H9 (cell line): ENCODE data around the gene VTA1. TPM values are rescaled to one million over a fixed set of nuclear protein-coding genes. Genes with fewer than 3 reads are reported as not detected.
"Not testable (repeated sequence)": the region's sequence is repeated elsewhere in the genome, so short reads cannot be mapped to it uniquely, and the experiment has no call there.

Source experiments
- DNase-seq: peaks from one replicate; pipeline ENCODE4 v3.0.0-alpha.2; 2017
- H2AFZ ChIP-seq: one replicate; pipeline ENCODE4 v1.6.1; 2013; ENCODE audit warnings: mild to moderate bottlenecking, low read length, control low read depth, moderate library complexity
- H2AK5ac ChIP-seq: 2 replicates; pipeline ENCODE4 v1.6.1; 2013; ENCODE audit warnings: low read length, control low read depth, mixed read lengths; ENCODE audit not compliant: insufficient read length
- H2BK120ac ChIP-seq: one replicate; pipeline ENCODE4 v1.6.1; 2013; ENCODE audit warnings: low read depth, mild to moderate bottlenecking, low read length, control low read depth, inconsistent platforms; ENCODE audit not compliant: poor library complexity, severe bottlenecking
- H2BK12ac ChIP-seq: 2 replicates; pipeline ENCODE4 v1.6.1; 2013; ENCODE audit warnings: low read length, control low read depth, mixed read lengths, low read depth; ENCODE audit not compliant: insufficient read length
- H2BK15ac ChIP-seq: 2 replicates; pipeline ENCODE4 v1.6.1; 2013; ENCODE audit warnings: low read depth, low read length, control low read depth
- H2BK20ac ChIP-seq: one replicate; pipeline ENCODE4 v1.6.1; 2013; ENCODE audit warnings: low read depth, mild to moderate bottlenecking, low read length, control low read depth, inconsistent platforms; ENCODE audit not compliant: poor library complexity, severe bottlenecking
- H2BK5ac ChIP-seq: 2 replicates; pipeline ENCODE4 v1.6.1; 2013; ENCODE audit warnings: low read length, control low read depth, mixed read lengths; ENCODE audit not compliant: insufficient read length
- H3K14ac ChIP-seq: 2 replicates; pipeline ENCODE4 v1.6.1; 2013; ENCODE audit warnings: low read length, control low read depth; ENCODE audit not compliant: insufficient read depth
- H3K18ac ChIP-seq: 2 replicates; pipeline ENCODE4 v1.6.1; 2013; ENCODE audit warnings: low read depth, mild to moderate bottlenecking, mixed read lengths, low read length, control low read depth; ENCODE audit not compliant: insufficient read length
- H3K23ac ChIP-seq: 2 replicates; pipeline ENCODE4 v1.6.1; 2013; ENCODE audit warnings: low read length, control low read depth, mixed read lengths, low read depth; ENCODE audit not compliant: insufficient read length
- H3K23me2 ChIP-seq: 2 replicates; pipeline ENCODE4 v1.6.1; 2013; ENCODE audit warnings: low read depth, mild to moderate bottlenecking, mixed read lengths, low read length, control low read depth; ENCODE audit not compliant: insufficient read length, poor library complexity, severe bottlenecking
- H3K27ac ChIP-seq: 2 replicates; pipeline ENCODE4 v1.5.1; 2013; ENCODE audit warnings: low read length, control low read depth, mixed read lengths, low read depth; ENCODE audit not compliant: insufficient read length
- H3K27me3 ChIP-seq: 2 replicates; pipeline ENCODE4 v1.6.1; 2013; ENCODE audit warnings: low read length, control low read depth, inconsistent platforms; ENCODE audit not compliant: insufficient read depth
- H3K4ac ChIP-seq: 2 replicates; pipeline ENCODE4 v1.6.1; 2013; ENCODE audit warnings: low read depth, mild to moderate bottlenecking, control low read depth, inconsistent platforms, low read length, moderate library complexity
- H3K4me1 ChIP-seq: 2 replicates; pipeline ENCODE4 v1.6.1; 2013; ENCODE audit warnings: low read length, control low read depth, inconsistent platforms; ENCODE audit not compliant: insufficient read depth
- H3K4me2 ChIP-seq: 2 replicates; pipeline ENCODE4 v1.6.1; 2013; ENCODE audit warnings: low read length, control low read depth, mixed read lengths; ENCODE audit not compliant: insufficient read length, insufficient read depth
- H3K56ac ChIP-seq: 2 replicates; pipeline ENCODE4 v1.6.1; 2013; ENCODE audit warnings: low read depth, mild to moderate bottlenecking, mixed read lengths, low read length, control low read depth; ENCODE audit not compliant: insufficient read length
- H3K79me1 ChIP-seq: 2 replicates; pipeline ENCODE4 v1.6.1; 2013; ENCODE audit warnings: low read depth, mild to moderate bottlenecking, moderate library complexity, low read length, control low read depth, inconsistent platforms; ENCODE audit not compliant: insufficient read depth, poor library complexity, severe bottlenecking
- H3K79me2 ChIP-seq: 2 replicates; pipeline ENCODE4 v1.6.1; 2013; ENCODE audit warnings: low read length, control low read depth, inconsistent platforms; ENCODE audit not compliant: insufficient read depth
- H3K9ac ChIP-seq: 2 replicates; pipeline ENCODE4 v1.6.1; 2013; ENCODE audit warnings: low read length, control low read depth, mixed read lengths; ENCODE audit not compliant: insufficient read length; ENCODE audit errors: extremely low read depth
- H3K9me3 ChIP-seq: one replicate; pipeline ENCODE4 v1.6.1; 2013; ENCODE audit warnings: low read depth, low read length, inconsistent platforms; ENCODE audit not compliant: control insufficient read depth
- H3T11ph ChIP-seq: one replicate; pipeline ENCODE4 v1.6.1; 2013; ENCODE audit warnings: mild to moderate bottlenecking, low read length, control low read depth, inconsistent platforms
- H4K20me1 ChIP-seq: one replicate; pipeline ENCODE4 v1.6.1; 2013; ENCODE audit not compliant: control insufficient read depth, insufficient read length, insufficient read depth
- H4K5ac ChIP-seq: 2 replicates; pipeline ENCODE4 v1.6.1; 2013; ENCODE audit warnings: low read depth, mild to moderate bottlenecking, mixed read lengths, low read length, control low read depth; ENCODE audit not compliant: insufficient read length
- H4K8ac ChIP-seq: replicated peaks from 2 replicates; pipeline ENCODE4 v1.6.1; 2013; ENCODE audit warnings: low read length, control low read depth, mixed read lengths, low read depth; ENCODE audit not compliant: insufficient read length
- H4K91ac ChIP-seq: 2 replicates; pipeline ENCODE4 v1.6.1; 2013; ENCODE audit warnings: low read depth, mild to moderate bottlenecking, moderate library complexity, mixed read lengths, low read length, control low read depth; ENCODE audit not compliant: insufficient read length
- H3K27ac Mint-ChIP-seq, 3 experiments: 2 replicates in 2 of 3; 3 replicates in 1 of 3; pipeline ENCODE4 v1.8.0; 2020 to 2021; ENCODE audit warnings: mixed read lengths in 3 of 3, mild to moderate bottlenecking in 1 of 3, moderate library complexity in 1 of 3
- H3K27me3 Mint-ChIP-seq: 2 replicates; pipeline ENCODE4 v1.8.0; 2021; ENCODE audit warnings: low read depth, mild to moderate bottlenecking, moderate library complexity, mixed read lengths
- H3K36me3 Mint-ChIP-seq, 3 experiments: 2 replicates in 2 of 3; 3 replicates in 1 of 3; pipeline ENCODE4 v1.8.0; 2020 to 2021; ENCODE audit warnings: low read depth in 3 of 3, mixed read lengths in 3 of 3; ENCODE audit not compliant: insufficient read depth in 1 of 3
- H3K4me1 Mint-ChIP-seq, 2 experiments: 2 replicates each; pipeline ENCODE4 v1.8.0; 2020; ENCODE audit warnings: mixed read lengths in 2 of 2
- H3K4me3 Mint-ChIP-seq, 2 experiments: 2 replicates in 1 of 2; 3 replicates in 1 of 2; pipeline ENCODE4 v1.8.0; 2020 to 2021; ENCODE audit warnings: mild to moderate bottlenecking in 2 of 2, mixed read lengths in 2 of 2, moderate library complexity in 1 of 2
- H3K9me3 Mint-ChIP-seq, 2 experiments: 2 replicates in 1 of 2; 3 replicates in 1 of 2; pipeline ENCODE4 v1.8.0; 2020; ENCODE audit warnings: mild to moderate bottlenecking in 2 of 2, mixed read lengths in 2 of 2, moderate library complexity in 1 of 2
- CTCF ChIP-seq: fragments of 200-600 bp; sonication (generic); conservative IDR thresholded peaks from 3 replicates; pipeline ENCODE4 v1.8.0; 2021; ENCODE audit warnings: antibody characterized with exemption, mild to moderate bottlenecking
- WGBS: extraction: QIAGEN DNeasy Blood & Tissue Kit; methylation state at CpG from one replicate; pipeline ENCODE4 v1.1.7; 2013; ENCODE audit warnings: missing lambda C conversion rate, low lambda C conversion rate, mixed read lengths; ENCODE audit not compliant: insufficient read length; ENCODE audit errors: extremely low coverage; 5-methylcytosine and 5-hydroxymethylcytosine counted together
- total RNA-seq: library from RNA; stranded (reverse); gene quantifications from 2 replicates; pipeline ENCODE4 v1.2.1, GENCODE V29; 2021

The VTA1 gene
- total RNA-seq, 1 experiment from 2014 or later: 63.1 TPM

- H2BK120ac ChIP-seq, H2BK20ac ChIP-seq, H3T11ph ChIP-seq, H3K79me2 ChIP-seq, H2BK5ac ChIP-seq, H3K27ac Mint-ChIP-seq, H3K23me2 ChIP-seq, H2BK12ac ChIP-seq, H3K4me1 ChIP-seq, H3K4ac ChIP-seq, H3K27me3 Mint-ChIP-seq, H3K14ac ChIP-seq, H3K4me3 Mint-ChIP-seq, H2AK5ac ChIP-seq, H3K36me3 Mint-ChIP-seq, H3K27me3 ChIP-seq, H4K8ac ChIP-seq, H3K9ac ChIP-seq, H3K4me2 ChIP-seq, H4K91ac ChIP-seq, H3K79me1 ChIP-seq, H2BK15ac ChIP-seq, H3K56ac ChIP-seq, H4K20me1 ChIP-seq, H3K27ac ChIP-seq, H3K18ac ChIP-seq, H2AFZ ChIP-seq, H3K9me3 ChIP-seq, H4K5ac ChIP-seq, H3K23ac ChIP-seq: not testable (repeated sequence)
- TF ChIP-seq CTCF: peak; percentile 68
- peaks cover 6 to 14% of the 10 kb centered on the region in 2 experiments; a peak in 4 of 5 replicates for H3K9me3 Mint-ChIP-seq
- peak; percentile 83 for DNase-seq
- H3K4me1 Mint-ChIP-seq: peaks cover 21 to 24% of the 10 kb centered on the region in 2 experiments
- WGBS: no CpG with 5 or more reads among the region's 12 CpGs
Observed at GRCh38 chr6:142232206-142233044, 85.4 kb downstream of the VTA1 start.
